Suprapubic skin (tissue), 4 donors: Measurements from ENCODE around the gene SRD5A1.

Experiments used
- EP300 ChIP-seq: sonication (generic); formaldehyde crosslinking; IDR thresholded peaks from one replicate; pipeline ENCODE4 v1.6.1; 2017; ENCODE audit warnings: antibody characterized with exemption
- POLR2A ChIP-seq, 2 donors: fragments of 450-650 bp; IDR thresholded peaks; one replicate each; pipeline ENCODE4 v1.6.1; 2017; ENCODE audit warnings: antibody characterized with exemption in 2 of 2, mild to moderate bottlenecking in 2 of 2, moderate library complexity in 2 of 2
- POLR2AphosphoS5 ChIP-seq, 3 donors: sonication (generic); formaldehyde crosslinking; IDR thresholded peaks; one replicate each; pipeline ENCODE4 v1.6.1; 2017; ENCODE audit warnings: antibody characterized with exemption in 3 of 3
- TF ChIP-seq, protein P1 (sequence below), 2 donors: fragments of 200-600 bp in 1 of 2; fragments of 450-650 bp in 1 of 2; sonication (generic) in 1 of 2; IDR thresholded peaks; one replicate each; pipeline ENCODE4 v1.5.1; 2016 to 2019; ENCODE audit warnings: antibody characterized with exemption in 2 of 2, mild to moderate bottlenecking in 1 of 2, moderate library complexity in 1 of 2

DNA sequence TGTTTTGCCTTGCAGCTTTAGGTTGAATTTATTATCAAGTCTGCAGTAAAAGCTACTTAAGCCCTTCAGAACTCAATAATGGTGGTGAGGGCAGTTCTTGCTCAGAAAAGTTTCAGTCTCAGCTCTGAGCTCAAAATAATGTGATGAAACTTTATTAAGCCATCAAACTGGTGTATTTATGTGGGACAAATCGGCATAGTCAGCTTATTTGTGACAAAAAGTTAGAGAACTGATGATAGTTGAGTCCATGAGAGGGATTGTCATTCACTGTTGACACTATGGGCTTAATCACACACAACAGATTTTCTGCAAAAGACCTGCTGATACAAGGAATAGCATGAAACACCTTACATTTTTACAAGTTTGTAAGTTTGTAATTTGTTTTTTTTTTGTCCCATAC is 9.4 kb downstream of the SRD5A1 start:
- TF ChIP-seq, protein P1, sequence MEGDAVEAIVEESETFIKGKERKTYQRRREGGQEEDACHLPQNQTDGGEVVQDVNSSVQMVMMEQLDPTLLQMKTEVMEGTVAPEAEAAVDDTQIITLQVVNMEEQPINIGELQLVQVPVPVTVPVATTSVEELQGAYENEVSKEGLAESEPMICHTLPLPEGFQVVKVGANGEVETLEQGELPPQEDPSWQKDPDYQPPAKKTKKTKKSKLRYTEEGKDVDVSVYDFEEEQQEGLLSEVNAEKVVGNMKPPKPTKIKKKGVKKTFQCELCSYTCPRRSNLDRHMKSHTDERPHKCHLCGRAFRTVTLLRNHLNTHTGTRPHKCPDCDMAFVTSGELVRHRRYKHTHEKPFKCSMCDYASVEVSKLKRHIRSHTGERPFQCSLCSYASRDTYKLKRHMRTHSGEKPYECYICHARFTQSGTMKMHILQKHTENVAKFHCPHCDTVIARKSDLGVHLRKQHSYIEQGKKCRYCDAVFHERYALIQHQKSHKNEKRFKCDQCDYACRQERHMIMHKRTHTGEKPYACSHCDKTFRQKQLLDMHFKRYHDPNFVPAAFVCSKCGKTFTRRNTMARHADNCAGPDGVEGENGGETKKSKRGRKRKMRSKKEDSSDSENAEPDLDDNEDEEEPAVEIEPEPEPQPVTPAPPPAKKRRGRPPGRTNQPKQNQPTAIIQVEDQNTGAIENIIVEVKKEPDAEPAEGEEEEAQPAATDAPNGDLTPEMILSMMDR (IDR thresholded peaks at IDR 0.05) = no peak
- TF ChIP-seq POLR2AphosphoS5 (IDR thresholded peaks at IDR 0.05) (no peak), POLR2A (IDR thresholded peaks at IDR 0.05) (no peak), EP300 (no peak)
